Thyroid gland (tissue), 4 donors: ENCODE results near the gene CACNG7. TPM values are rescaled to one million over a fixed set of nuclear protein-coding genes. Genes with fewer than 3 reads are reported as not detected.

Experiments used
- DNase-seq, 2 donors: peaks; one replicate each; pipeline ENCODE4 v3.0.0-alpha.2; 2019
- H3K27ac ChIP-seq, 3 donors: fragments of 200-600 bp; sonication (generic); 1 replicate in 2 of 3; 2 replicates in 1 of 3; pipeline ENCODE4 v1.5.1; 2016 to 2019; ENCODE audit warnings: mild to moderate bottlenecking in 1 of 3, moderate library complexity in 1 of 3
- H3K27me3 ChIP-seq: fragments of 200-600 bp; sonication (generic); one replicate; pipeline ENCODE4 v1.5.1; 2019
- H3K36me3 ChIP-seq, 2 donors: fragments of 200-600 bp; sonication (generic); one replicate each; pipeline ENCODE4 v1.5.1; 2016 to 2019
- H3K4me1 ChIP-seq, 2 donors: fragments of 200-600 bp; sonication (generic); one replicate each; pipeline ENCODE4 v1.5.1; 2017 to 2019
- H3K4me3 ChIP-seq, 3 donors: fragments of 200-600 bp; sonication (generic); replicated peaks in 1 of 3; 1 replicate in 2 of 3; 2 replicates in 1 of 3; pipeline ENCODE4 v1.5.1; 2016; ENCODE audit warnings: mild to moderate bottlenecking in 1 of 3
- H3K9me3 ChIP-seq: fragments of 200-600 bp; sonication (generic); one replicate; pipeline ENCODE4 v1.5.1; 2017
- CTCF ChIP-seq, 6 experiments: fragments of 200-600 bp in 3 of 6; fragments of 450-650 bp in 3 of 6; sonication (generic) in 3 of 6; IDR thresholded peaks; one replicate each; pipeline ENCODE4 v1.5.1; 2016 to 2019; ENCODE audit warnings: antibody characterized with exemption in 6 of 6, mild to moderate bottlenecking in 2 of 6, inconsistent platforms in 1 of 6, moderate library complexity in 1 of 6
- POLR2A ChIP-seq, 2 donors: fragments of 450-650 bp; IDR thresholded peaks; one replicate each; pipeline ENCODE4 v1.6.1; 2017; ENCODE audit warnings: antibody characterized with exemption in 2 of 2, mild to moderate bottlenecking in 2 of 2, moderate library complexity in 1 of 2
- WGBS, 2 donors: methylation state at CpG; one replicate each; pipeline ENCODE4 v1.1.5; 2017; 5-methylcytosine and 5-hydroxymethylcytosine counted together
- intact Hi-C: fragments of 100-400 bp; cut with DNase I; formaldehyde crosslinking; loops from one replicate; pipeline ENCODE4 v1.15.1; 2023
- total RNA-seq, 4 donors: library from RNA; depleted of rRNA; stranded (reverse); fragments of >200 nt; gene quantifications; one replicate each; pipeline ENCODE4 v1.2.3, GENCODE V29; 2016

CACNG7 gene
- total RNA-seq, 4 donors from 2014 or later, result not detected

GRCh38 chr19:53966931-53967330 lies 57.9 kb downstream of the CACNG7 start:
- 79 to 85% methylated on average over 7 of the region's 7 CpGs for WGBS, 2 donors
- H3K4me3 ChIP-seq, result no peak overlapping the region

GRCh38 chr19:53969366-53969765 lies 60.3 kb downstream of the CACNG7 start:
- Histone ChIP-seq H3K4me1 (no peaks in the 10 kb centered on the region), H3K9me3 (no peaks in the 10 kb centered on the region), H3K4me3 (no peak overlapping the region), H3K36me3 (no peaks in the 10 kb centered on the region), H3K27ac (no peak overlapping the region), H3K27me3 (no peaks in the 10 kb centered on the region)
- DNase-seq, result no peak
- WGBS, 2 donors, result 87 to 92% methylated on average over 6 of the region's 6 CpGs
- intact Hi-C loops, result no loop called here
- no peak for TF ChIP-seq CTCF (IDR thresholded peaks at IDR 0.05)
- no peak for TF ChIP-seq POLR2A (IDR thresholded peaks at IDR 0.05)

More at GRCh38 chr19:53966931-53967330, 57.9 kb downstream of the CACNG7 start:
- no peaks in the 10 kb centered on the region for H3K27me3 ChIP-seq
- no peak overlapping the region for H3K27ac ChIP-seq
- DNase-seq, result no peak
- no peaks in the 10 kb centered on the region for H3K4me1 ChIP-seq
- TF ChIP-seq POLR2A (IDR thresholded peaks at IDR 0.05) (no peak), CTCF (IDR thresholded peaks at IDR 0.05) (no peak)
- no peaks in the 10 kb centered on the region for H3K9me3 ChIP-seq
- no peaks in the 10 kb centered on the region for H3K36me3 ChIP-seq
- intact Hi-C loops, result no loop called here

- intact Hi-C loops, result no loop called here
- H3K4me3 ChIP-seq, result no peak overlapping the region
- H3K4me1 ChIP-seq, result no peaks in the 10 kb centered on the region
- DNase-seq, result no peak
- whole genome bisulfite sequencing, 2 donors, result 53 to 72% methylated on average over 10 of the region's 10 CpGs
- no peaks in the 10 kb centered on the region for H3K9me3 ChIP-seq
- H3K27me3 ChIP-seq, result no peaks in the 10 kb centered on the region
- TF ChIP-seq POLR2A (IDR thresholded peaks at IDR 0.05), result no peak
- no peak for TF ChIP-seq CTCF (IDR thresholded peaks at IDR 0.05)
- no peaks in the 10 kb centered on the region for H3K36me3 ChIP-seq
- no peak overlapping the region for H3K27ac ChIP-seq
Observed at GRCh38 chr19:53971673-53972072, 62.6 kb downstream of the CACNG7 start.

- intact Hi-C loops, result no loop called here
- WGBS, 2 donors, result 2 to 7% methylated on average over 9 of the region's 9 CpGs
- Histone ChIP-seq H3K27me3 (peaks cover 13% of the 10 kb centered on the region), H3K4me3 (no peak overlapping the region), H3K9me3 (no peaks in the 10 kb centered on the region), H3K27ac (no peak overlapping the region), H3K4me1 (peaks cover 0 to 17% of the 10 kb centered on the region in 2 donors), H3K36me3 (no peaks in the 10 kb centered on the region)
- TF ChIP-seq POLR2A (IDR thresholded peaks at IDR 0.05), result no peak
- TF ChIP-seq CTCF (IDR thresholded peaks at IDR 0.05), result no peak
- peak; percentile 56 to 58 for DNase-seq
Observed at GRCh38 chr19:53977429-53977990, 68.4 kb downstream of the CACNG7 start.

GRCh38 chr19:53977991-53978731 lies 69.1 kb downstream of the CACNG7 start:
- intact Hi-C loops, result no loop called here
- TF ChIP-seq POLR2A (IDR thresholded peaks at IDR 0.05) (no peak), CTCF (IDR thresholded peaks at IDR 0.05) (no peak)
- Histone ChIP-seq H3K27ac (no peak overlapping the region), H3K4me3 (no peak overlapping the region), H3K27me3 (peaks cover 13% of the 10 kb centered on the region), H3K4me1 (peaks cover 0 to 22% of the 10 kb centered on the region in 2 donors), H3K36me3 (no peaks in the 10 kb centered on the region), H3K9me3 (no peaks in the 10 kb centered on the region)
- peak in 1 of 2 donors; percentile 14 for DNase-seq
- 3 to 8% methylated on average over 33 to 42 of the region's 54 CpGs for whole genome bisulfite sequencing, 2 donors
